ENCODE results near the gene ARID1B. TPM values are rescaled to one million over a fixed set of nuclear protein-coding genes. Genes with fewer than 3 reads are reported as not detected.
"Not testable (repeated sequence)": the region's sequence is repeated elsewhere in the genome, so short reads cannot be mapped to it uniquely, and the experiment has no call there.

The ARID1B gene
- polyA plus RNA-seq, 1 experiment, result 19.2 TPM

DNA sequence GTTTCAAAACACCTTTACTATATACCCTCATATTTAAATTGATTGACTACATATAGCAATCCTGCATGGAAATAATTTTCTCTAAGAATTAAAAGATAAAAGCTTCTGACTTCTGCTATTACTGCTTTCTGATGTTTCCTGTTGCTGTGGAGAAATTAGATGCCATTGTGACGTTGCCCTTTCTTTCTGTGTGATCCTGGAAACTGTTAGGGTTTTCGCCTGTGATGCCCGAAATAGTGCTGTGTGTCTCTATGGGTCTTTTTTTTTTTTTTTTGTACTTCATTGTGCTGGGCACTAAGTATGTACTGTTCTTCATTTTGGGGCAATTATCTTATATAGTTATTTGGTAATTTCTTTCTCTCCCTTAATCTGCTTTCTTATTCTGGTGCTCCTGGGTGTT, 205.0 kb downstream of the ARID1B start:
- TF ChIP-seq, protein P1, sequence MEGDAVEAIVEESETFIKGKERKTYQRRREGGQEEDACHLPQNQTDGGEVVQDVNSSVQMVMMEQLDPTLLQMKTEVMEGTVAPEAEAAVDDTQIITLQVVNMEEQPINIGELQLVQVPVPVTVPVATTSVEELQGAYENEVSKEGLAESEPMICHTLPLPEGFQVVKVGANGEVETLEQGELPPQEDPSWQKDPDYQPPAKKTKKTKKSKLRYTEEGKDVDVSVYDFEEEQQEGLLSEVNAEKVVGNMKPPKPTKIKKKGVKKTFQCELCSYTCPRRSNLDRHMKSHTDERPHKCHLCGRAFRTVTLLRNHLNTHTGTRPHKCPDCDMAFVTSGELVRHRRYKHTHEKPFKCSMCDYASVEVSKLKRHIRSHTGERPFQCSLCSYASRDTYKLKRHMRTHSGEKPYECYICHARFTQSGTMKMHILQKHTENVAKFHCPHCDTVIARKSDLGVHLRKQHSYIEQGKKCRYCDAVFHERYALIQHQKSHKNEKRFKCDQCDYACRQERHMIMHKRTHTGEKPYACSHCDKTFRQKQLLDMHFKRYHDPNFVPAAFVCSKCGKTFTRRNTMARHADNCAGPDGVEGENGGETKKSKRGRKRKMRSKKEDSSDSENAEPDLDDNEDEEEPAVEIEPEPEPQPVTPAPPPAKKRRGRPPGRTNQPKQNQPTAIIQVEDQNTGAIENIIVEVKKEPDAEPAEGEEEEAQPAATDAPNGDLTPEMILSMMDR (IDR thresholded peaks at IDR 0.05; ENCODE audit: low read depth, low read length), result no peak
- Histone ChIP-seq H3K9me3 (ENCODE audit: control insufficient read depth, insufficient read depth, low read length) (no peaks in the 10 kb centered on the region; the same call in 1 of the 2 replicates), H3K27ac (ENCODE audit: low read depth, low read length) (no peak overlapping the region), H3K4me3 (ENCODE audit: low read depth, low read length) (no peak overlapping the region), H3K27me3 (ENCODE audit: control insufficient read depth, insufficient read depth, low read length) (no peaks in the 10 kb centered on the region)
- ChIA-PET POLR2A (no interaction called here), CTCF (interaction anchor here (0.7 kb wide), 1 partner anchor 40 kb away, joined by 3 read pairs; no protein-coding TSS in a partner anchor)
- DNase-seq (ENCODE audit: low read depth, low spot score), result no peak

DNA sequence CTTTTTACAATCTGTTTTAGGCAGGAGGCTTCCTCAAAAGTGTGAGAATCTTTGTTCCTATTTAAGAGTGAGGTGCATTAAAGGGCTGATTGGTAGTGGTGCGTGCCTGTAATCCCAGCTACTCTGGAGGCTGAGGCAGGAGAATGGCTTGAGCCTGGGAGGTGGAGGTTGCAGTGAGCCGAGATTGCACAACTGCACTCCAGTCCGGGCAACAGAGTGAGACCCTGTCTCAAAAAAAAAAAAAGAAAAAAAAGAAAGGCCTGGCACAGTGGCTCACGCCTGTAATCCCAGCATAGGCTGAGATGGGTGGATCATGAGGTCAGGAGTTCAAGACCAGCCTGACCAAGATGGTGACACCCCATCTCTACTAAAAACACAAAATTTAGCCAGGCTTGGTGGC, 205.7 kb downstream of the ARID1B start:
- H3K9me3 ChIP-seq (ENCODE audit: control insufficient read depth, insufficient read depth, low read length); POLR2A ChIA-PET; H3K27me3 ChIP-seq (ENCODE audit: control insufficient read depth, insufficient read depth, low read length); DNase-seq (ENCODE audit: low read depth, low spot score); H3K4me3 ChIP-seq (ENCODE audit: low read depth, low read length); CTCF ChIA-PET; H3K27ac ChIP-seq (ENCODE audit: low read depth, low read length): not testable (repeated sequence)

DNA sequence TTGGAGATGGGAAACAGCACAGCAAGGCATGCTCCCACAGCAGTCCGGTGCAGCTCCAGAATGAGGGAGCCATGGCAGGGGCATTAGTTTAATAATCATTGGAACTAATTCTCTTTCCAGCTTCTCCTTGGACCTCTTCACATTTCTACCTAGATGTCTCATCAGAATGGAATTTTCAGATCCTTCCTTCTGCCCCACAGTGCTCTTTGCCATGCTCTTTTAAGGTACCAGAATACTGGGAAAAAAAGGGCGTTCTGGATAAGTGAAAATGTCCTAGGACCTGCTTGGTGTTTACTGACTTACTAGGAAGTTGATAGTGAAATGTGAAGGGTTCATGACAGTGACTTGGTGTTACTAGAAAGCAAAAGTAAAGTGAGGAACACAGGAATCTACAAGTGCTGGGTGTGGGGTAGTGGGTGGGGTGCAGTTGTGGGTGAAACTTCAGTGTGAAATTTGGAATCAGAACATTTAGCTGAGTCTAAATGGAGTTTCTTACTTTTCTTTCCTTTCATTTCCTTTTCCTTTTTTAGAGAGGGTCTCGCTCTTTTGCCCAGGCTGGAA, 207.1 kb downstream of the ARID1B start:
- no peak for DNase-seq (ENCODE audit: low read depth, low spot score)
- ChIA-PET CTCF (interaction anchor here (1.4 kb wide), 1 partner anchor 61 kb away, joined by 3 read pairs; no protein-coding TSS in a partner anchor), POLR2A (no interaction called here)
- no peaks in the 10 kb centered on the region for H3K27me3 ChIP-seq (ENCODE audit: control insufficient read depth, insufficient read depth, low read length)
- TF ChIP-seq, protein P1 (IDR thresholded peaks at IDR 0.05; ENCODE audit: low read depth, low read length), result no peak
- no peak overlapping the region for H3K27ac ChIP-seq (ENCODE audit: low read depth, low read length)
- H3K9me3 ChIP-seq (ENCODE audit: control insufficient read depth, insufficient read depth, low read length), result no peaks in the 10 kb centered on the region; the same call in 1 of the 2 replicates
- no peak overlapping the region for H3K4me3 ChIP-seq (ENCODE audit: low read depth, low read length)

DNA sequence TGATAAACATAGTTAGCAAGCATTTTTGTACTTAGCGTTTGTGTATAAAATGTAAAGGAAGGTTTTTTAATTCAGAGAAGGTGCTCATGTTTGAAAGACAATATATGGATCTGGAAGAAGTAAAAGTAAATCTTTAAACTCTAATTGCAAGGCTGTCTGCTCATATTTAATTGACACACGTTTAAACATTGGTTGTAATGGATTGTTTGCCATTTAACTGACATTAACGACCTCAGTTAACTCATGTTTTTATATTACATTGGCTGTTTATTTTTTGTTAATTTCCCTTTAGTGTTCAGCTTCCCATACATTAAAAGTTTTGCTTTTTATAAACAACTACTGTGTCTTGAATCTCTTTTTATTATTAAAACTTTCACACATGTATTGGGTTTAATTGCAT, 208.1 kb downstream of the ARID1B start:
- Histone ChIP-seq H3K4me3 (ENCODE audit: low read depth, low read length) (no peak overlapping the region), H3K9me3 (ENCODE audit: control insufficient read depth, insufficient read depth, low read length) (no peaks in the 10 kb centered on the region; the same call in 1 of the 2 replicates), H3K27me3 (ENCODE audit: control insufficient read depth, insufficient read depth, low read length) (no peaks in the 10 kb centered on the region), H3K27ac (ENCODE audit: low read depth, low read length) (no peak overlapping the region)
- DNase-seq (ENCODE audit: low read depth, low spot score), result no peak
- TF ChIP-seq, protein P1 (IDR thresholded peaks at IDR 0.05; ENCODE audit: low read depth, low read length), result no peak
- ChIA-PET CTCF (interaction anchor here (0.5 to 0.7 kb wide), 2 partner anchors 179 to 243 kb away, joined by 3 read pairs; no protein-coding TSS in a partner anchor), POLR2A (no interaction called here)

DNA sequence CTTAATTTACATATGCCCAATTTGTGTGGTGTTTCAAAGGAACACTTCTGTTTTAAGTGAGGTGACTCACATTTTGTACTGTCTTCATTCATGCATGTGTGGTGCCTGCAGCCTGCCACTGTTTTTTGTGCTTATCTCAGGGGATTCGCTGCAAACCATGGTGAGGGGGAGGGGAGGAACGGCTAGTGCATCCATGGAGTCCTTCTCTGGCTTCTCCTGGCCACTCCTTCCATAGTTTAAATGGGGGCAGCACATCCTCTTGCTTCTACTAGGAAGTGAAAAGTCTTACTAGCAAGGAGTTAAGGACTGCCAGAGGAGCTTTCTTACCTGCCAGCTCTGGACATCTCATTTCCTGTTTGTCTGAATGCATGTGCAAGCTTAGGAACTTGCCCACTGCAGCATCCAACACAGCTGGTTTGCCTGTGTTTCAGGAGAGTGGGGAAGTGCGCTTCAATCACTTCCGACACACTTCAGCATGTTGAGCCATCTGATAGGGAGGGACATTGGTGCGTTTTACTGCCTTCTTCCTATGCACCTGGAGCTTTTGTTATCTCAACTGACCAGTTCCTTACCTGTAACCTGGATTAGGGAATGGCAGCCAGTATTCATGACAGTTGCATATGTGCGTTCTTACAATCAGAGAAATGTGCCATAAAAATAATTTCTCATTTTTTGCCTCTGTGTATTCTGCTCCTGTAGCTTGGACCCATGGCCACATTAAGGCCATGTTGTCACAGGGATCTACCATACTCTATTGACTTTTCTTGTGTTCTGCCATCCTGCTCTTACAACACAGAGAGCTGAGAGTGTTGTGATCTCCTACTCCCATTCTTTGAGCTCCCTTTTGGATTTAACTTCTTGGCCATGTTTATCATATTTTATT, 211.3 kb downstream of the ARID1B start:
- CTCF ChIA-PET, result interaction anchor here (0.8 kb wide), 1 partner anchor 196 kb away, joined by 3 read pairs; no protein-coding TSS in a partner anchor
- Histone ChIP-seq H3K27ac (ENCODE audit: low read depth, low read length) (no peak overlapping the region), H3K4me3 (ENCODE audit: low read depth, low read length) (no peak overlapping the region), H3K27me3 (ENCODE audit: control insufficient read depth, insufficient read depth, low read length) (no peaks in the 10 kb centered on the region), H3K9me3 (ENCODE audit: control insufficient read depth, insufficient read depth, low read length) (no peaks in the 10 kb centered on the region; the same call in 1 of the 2 replicates)
- DNase-seq (ENCODE audit: low read depth, low spot score), result no peak
- TF ChIP-seq, protein P1 (IDR thresholded peaks at IDR 0.05; ENCODE audit: low read depth, low read length), result no peak
- POLR2A ChIA-PET, result no interaction called here

Data from AG04450 (cell line).